Common myeloid progenitor, CD34-positive (primary cell): ENCODE results near the gene LIMS2.

ENCODE experiments used
- CTCF ChIA-PET: fragments of 350-600 bp; sonication (Branson Sonifier 250); formaldehyde crosslinking; loops from one replicate; lab custom pipeline; 2021; ENCODE audit warnings: antibody characterized with exemption; lab: Charles Lee
- POLR2A ChIA-PET: fragments of 350-600 bp; sonication (Branson Sonifier 250); formaldehyde crosslinking; loops from one replicate; lab custom pipeline; 2021; ENCODE audit warnings: antibody characterized with exemption; lab: Charles Lee
- DNase-seq, 3 donors: peaks; one replicate each; pipeline versions ENCODE4 v3.0.0 to v3.0.0-alpha.2; 2013
- H3K27ac ChIP-seq, 2 experiments: 1 replicate in 1 of 2; 2 replicates in 1 of 2; pipeline ENCODE4 v1.7.0; 2013; ENCODE audit warnings: inconsistent platforms in 2 of 2, low read length in 2 of 2, mild to moderate bottlenecking in 2 of 2, low read depth in 1 of 2, moderate library complexity in 1 of 2; ENCODE audit not compliant: severe bottlenecking in 2 of 2, insufficient read depth in 1 of 2, poor library complexity in 1 of 2
- H3K27me3 ChIP-seq, 5 experiments: replicated peaks in 2 of 5; 1 replicate in 3 of 5; 2 replicates in 2 of 5; pipeline versions ENCODE4 v1.6.1 to v1.7.0; 2013; ENCODE audit warnings: low read length in 4 of 5, mild to moderate bottlenecking in 2 of 5, moderate library complexity in 2 of 5, inconsistent platforms in 1 of 5; ENCODE audit not compliant: insufficient read depth in 5 of 5, control insufficient read depth in 4 of 5
- H3K36me3 ChIP-seq, 4 experiments: 1 replicate in 2 of 4; 2 replicates in 2 of 4; pipeline versions ENCODE4 v1.6.1 to v1.7.0; 2013; ENCODE audit warnings: low read length in 3 of 4, control low read depth in 1 of 4, mild to moderate bottlenecking in 1 of 4; ENCODE audit not compliant: control insufficient read depth in 4 of 4, insufficient read depth in 4 of 4
- H3K4me1 ChIP-seq, 4 experiments: 1 replicate in 3 of 4; 2 replicates in 1 of 4; pipeline versions ENCODE4 v1.6.1 to v1.7.1; 2013; ENCODE audit warnings: low read length in 3 of 4, mild to moderate bottlenecking in 3 of 4, control low read depth in 1 of 4, inconsistent platforms in 1 of 4, moderate library complexity in 1 of 4; ENCODE audit not compliant: control insufficient read depth in 4 of 4, insufficient read depth in 4 of 4; ENCODE audit errors: control extremely low read depth in 1 of 4
- H3K4me3 ChIP-seq, 7 experiments: 1 replicate in 4 of 7; 2 replicates in 3 of 7; pipeline versions ENCODE4 v1.5.1 to v1.7.0; 2013; ENCODE audit warnings: mild to moderate bottlenecking in 7 of 7, low read length in 6 of 7, moderate library complexity in 6 of 7, inconsistent platforms in 2 of 7, low read depth in 2 of 7, control low read depth in 1 of 7; ENCODE audit not compliant: insufficient read depth in 4 of 7, control insufficient read depth in 1 of 7; ENCODE audit errors: extremely low read depth in 1 of 7
- H3K9me3 ChIP-seq, 5 experiments: 1 replicate in 4 of 5; 2 replicates in 1 of 5; pipeline versions ENCODE4 v1.6.1 to v1.7.1; 2013; ENCODE audit warnings: low read length in 4 of 5, mild to moderate bottlenecking in 2 of 5, inconsistent platforms in 1 of 5, low read depth in 1 of 5, moderate library complexity in 1 of 5; ENCODE audit not compliant: control insufficient read depth in 4 of 5, insufficient read depth in 2 of 5; ENCODE audit errors: control extremely low read depth in 1 of 5
- WGBS: methylation state at CpG from one replicate; pipeline ENCODE4 v1.1.5; 2013; ENCODE audit not compliant: insufficient coverage; 5-methylcytosine and 5-hydroxymethylcytosine counted together

Gene LIMS2

DNA sequence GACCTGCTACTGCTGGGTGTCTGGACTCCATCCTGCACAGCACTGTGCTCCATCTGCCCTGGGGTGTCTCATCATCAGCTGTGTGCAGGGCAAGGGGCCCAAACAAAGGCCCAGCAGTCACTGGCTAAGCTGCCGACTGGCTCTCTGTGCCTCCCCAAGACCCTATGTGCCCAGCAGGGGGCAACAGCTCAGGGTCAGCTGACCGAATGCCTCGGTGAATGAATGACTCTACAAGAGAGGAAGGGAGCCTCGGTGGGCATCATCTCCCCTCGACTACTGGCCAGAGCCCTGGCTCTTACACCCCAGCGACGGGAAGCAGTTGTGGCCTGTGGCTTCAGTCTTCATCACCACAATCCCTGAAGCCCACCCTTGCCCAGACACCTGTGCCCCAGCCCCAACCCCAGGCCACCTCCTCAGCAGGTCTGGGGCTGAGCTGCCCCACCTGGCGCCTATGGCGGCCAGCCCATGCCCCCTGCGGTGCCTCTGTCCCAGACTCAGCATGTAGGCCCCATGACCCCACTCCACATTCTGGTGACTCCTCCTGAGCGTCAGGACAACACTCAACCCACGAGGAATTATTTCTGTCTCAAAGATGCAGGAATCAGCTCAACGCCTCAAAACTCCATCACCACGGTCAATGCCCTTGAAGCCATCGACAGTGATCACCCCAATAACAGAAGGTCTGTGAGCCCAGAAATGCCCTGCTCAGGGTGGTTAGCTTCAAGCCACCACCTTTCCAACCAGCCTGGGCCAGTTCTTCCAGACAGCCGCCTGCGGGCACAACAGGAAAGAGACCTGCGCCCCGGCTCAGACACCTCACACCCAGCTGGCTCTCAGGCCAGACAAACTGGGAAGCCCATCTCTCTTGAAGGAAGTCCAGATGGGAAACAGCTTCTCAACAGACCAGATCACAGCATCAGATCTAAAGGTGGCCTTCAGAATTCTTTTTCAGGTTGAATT is 31.0 kb downstream of the LIMS2 start:
- no peak overlapping the region for H3K27ac ChIP-seq
- POLR2A ChIA-PET = no interaction called here
- no peak overlapping the region for H3K4me3 ChIP-seq
- H3K4me1 ChIP-seq = peaks cover 0 to 46% (median 36%) of the 10 kb centered on the region in 4 experiments
- no peaks in the 10 kb centered on the region for H3K36me3 ChIP-seq
- no peaks in the 10 kb centered on the region for H3K27me3 ChIP-seq
- WGBS = 89% methylated on average over 15 of the region's 19 CpGs
- no peaks in the 10 kb centered on the region for H3K9me3 ChIP-seq
- CTCF ChIA-PET = interaction anchor here (0.5 to 1.6 kb wide), 7 partner anchors 8 to 53 kb away, joined by 3 to 4 read pairs (median 3); no protein-coding TSS in a partner anchor
- DNase-seq = no peak

DNA sequence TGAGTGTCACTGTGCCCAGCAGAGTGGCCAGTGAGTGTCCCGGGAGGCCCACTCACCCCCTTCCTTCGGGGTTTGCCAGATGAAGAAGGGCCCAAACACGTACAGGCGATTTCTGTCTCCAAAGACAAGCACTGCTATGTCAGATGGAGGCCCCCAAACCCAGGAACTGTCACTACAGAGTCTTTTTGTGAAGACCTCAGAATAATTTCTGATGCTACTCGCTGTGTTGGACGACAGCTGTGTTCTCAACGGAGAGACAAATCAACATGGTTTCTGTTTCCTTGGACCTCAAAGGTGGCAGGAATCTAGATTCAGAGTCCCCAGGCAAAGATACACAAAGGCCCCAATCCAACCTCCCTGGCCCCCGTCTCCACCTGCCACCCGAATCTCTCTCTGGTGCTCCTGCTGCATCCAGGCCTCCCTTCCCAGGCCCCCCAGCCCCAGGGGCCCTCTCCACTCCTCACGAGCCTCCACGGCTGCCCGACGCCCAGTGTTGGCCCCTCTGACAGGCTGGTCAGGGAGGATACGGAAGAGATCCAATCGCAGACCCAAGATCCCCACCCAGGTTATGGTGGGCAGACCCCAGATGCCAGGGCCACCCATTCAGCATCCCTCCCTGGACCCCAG is 31.8 kb downstream of the LIMS2 start:
- H3K27ac ChIP-seq = no peak overlapping the region
- H3K4me3 ChIP-seq = no peak overlapping the region
- no peaks in the 10 kb centered on the region for H3K9me3 ChIP-seq
- no peaks in the 10 kb centered on the region for H3K27me3 ChIP-seq
- peaks cover 0 to 43% (median 36%) of the 10 kb centered on the region in 4 experiments for H3K4me1 ChIP-seq
- no peaks in the 10 kb centered on the region for H3K36me3 ChIP-seq
- ChIA-PET CTCF (interaction anchor here (0.6 to 1.6 kb wide), 3 partner anchors 9 to 51 kb away, joined by 3 read pairs; no protein-coding TSS in a partner anchor), POLR2A (no interaction called here)
- 92% methylated on average over 12 of the region's 15 CpGs for WGBS
- DNase-seq = no peak

DNA sequence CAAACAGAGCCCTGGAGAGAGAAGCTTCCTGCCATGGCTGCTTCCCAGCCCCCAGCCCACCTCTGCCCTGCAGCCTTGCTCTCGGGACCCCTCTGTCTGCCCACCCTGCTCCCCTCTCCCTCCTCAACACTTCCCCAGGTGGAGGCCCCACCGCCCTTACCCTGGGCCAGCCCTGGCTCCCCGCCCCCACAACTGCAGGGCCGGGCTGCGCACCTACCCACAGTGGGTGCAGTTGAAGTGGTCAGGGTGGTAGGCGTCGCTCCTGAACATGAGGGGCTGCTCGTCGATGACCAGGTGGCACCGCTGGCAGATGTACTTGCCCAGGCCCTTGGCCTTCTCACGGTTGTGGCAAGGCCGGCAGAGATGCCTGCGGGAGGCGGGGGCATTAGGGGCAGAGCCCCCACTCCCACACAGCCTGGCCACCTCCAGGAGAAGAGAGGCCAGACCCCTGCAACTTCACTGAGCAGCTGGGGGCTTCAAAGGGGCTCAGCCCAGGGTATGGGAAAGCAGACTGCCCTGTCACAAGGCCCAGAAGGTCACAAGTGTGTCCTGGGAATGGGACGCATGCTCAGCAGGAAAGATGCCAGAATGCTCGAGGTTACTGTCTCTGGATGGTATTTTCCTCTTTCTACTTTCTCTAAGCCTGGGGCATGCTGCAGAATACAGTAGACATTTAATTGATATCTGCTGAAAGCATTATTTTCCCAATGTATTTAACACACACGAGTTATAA is 32.5 kb downstream of the LIMS2 start:
- CTCF ChIA-PET = interaction anchor here (1.1 to 1.6 kb wide), 2 partner anchors 9 to 52 kb away, joined by 3 read pairs; no protein-coding TSS in a partner anchor
- Histone ChIP-seq H3K36me3 (no peaks in the 10 kb centered on the region), H3K4me1 (peaks cover 0 to 50% (median 40%) of the 10 kb centered on the region in 4 experiments), H3K27ac (no peak overlapping the region), H3K9me3 (no peaks in the 10 kb centered on the region), H3K27me3 (no peaks in the 10 kb centered on the region), H3K4me3 (no peak overlapping the region)
- 92% methylated on average over 16 of the region's 17 CpGs for WGBS
- POLR2A ChIA-PET = no interaction called here
- DNase-seq = no peak

DNA sequence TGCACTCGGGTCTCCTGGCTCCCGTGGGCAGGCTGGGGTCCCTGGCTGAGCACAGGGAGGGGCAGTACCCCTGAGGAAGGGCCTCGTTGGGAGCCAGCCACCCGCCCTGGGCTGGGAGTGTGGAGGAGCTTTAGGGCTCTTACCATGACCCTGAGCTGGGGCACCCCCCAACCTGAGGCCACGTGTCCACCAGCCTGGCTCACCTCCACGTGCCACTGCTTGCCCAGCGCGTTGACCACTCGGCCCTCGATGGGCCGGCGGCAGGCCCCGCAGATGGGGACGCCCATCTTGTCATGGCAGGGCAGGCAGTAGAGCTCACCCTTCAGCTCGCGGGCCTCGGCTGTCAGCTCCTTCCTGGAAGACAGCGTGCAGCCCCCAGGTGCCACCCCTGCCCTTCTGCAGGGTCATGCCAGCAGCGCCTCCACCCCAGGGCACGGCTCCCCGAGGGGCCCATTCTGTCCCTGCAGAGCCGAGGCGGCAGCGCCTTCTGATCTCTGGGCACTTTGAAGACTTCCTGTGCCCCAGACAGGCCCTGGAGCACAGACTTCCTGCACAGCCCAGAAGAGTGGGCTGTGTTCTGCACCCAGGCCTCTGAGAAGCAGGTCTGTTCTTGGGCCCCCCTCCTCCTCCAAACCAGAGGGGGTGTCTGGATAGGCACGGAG is 33.4 kb downstream of the LIMS2 start:
- H3K4me1 ChIP-seq = peaks cover 0 to 58% (median 44%) of the 10 kb centered on the region in 4 experiments
- 29% methylated on average over 20 of the region's 25 CpGs for WGBS
- POLR2A ChIA-PET = no interaction called here
- CTCF ChIA-PET = interaction anchor here (1.0 to 2.4 kb wide), 3 partner anchors 8 to 11 kb away, joined by 3 to 5 read pairs (median 3); no protein-coding TSS in a partner anchor
- no peak overlapping the region for H3K27ac ChIP-seq
- H3K4me3 ChIP-seq = peak overlapping the region in 2 of 7 experiments; percentile 22 to 42
- peak; percentile 16 to 74 (median 68) for DNase-seq
- H3K27me3 ChIP-seq = no peaks in the 10 kb centered on the region
- no peaks in the 10 kb centered on the region for H3K9me3 ChIP-seq
- no peaks in the 10 kb centered on the region for H3K36me3 ChIP-seq

DNA sequence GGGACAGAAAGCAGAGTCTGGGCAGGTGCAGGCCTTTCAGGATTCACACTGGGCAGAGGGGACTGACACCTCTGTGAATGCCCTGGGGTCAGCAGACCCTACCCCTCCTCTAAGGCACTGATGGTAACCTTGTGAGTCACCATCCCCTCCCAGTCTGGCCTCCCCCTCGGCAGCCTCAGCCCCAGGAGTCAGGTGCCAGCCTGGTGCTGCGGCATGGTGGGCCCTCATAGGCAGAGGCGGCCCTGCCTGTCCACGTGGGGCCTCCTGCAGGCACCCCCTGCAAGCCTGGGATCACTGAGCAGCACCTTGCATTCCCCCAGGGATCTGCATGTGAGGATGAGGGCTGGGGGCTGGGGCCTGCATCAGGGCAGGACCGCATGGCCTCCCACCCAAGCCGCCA is 34.2 kb downstream of the LIMS2 start:
- 96% methylated on average over 4 of the region's 6 CpGs for WGBS
- POLR2A ChIA-PET = no interaction called here
- CTCF ChIA-PET = interaction anchor here (1.0 to 2.4 kb wide), 4 partner anchors 9 to 51 kb away, joined by 3 to 5 read pairs (median 3); no protein-coding TSS in a partner anchor
- Histone ChIP-seq H3K36me3 (no peaks in the 10 kb centered on the region), H3K27me3 (no peaks in the 10 kb centered on the region), H3K4me3 (no peak overlapping the region), H3K9me3 (no peaks in the 10 kb centered on the region), H3K4me1 (peaks cover 0 to 58% (median 39%) of the 10 kb centered on the region in 4 experiments), H3K27ac (no peak overlapping the region)
- no peak for DNase-seq
